Measurements from ENCODE around the gene OBP2B.

DNA sequence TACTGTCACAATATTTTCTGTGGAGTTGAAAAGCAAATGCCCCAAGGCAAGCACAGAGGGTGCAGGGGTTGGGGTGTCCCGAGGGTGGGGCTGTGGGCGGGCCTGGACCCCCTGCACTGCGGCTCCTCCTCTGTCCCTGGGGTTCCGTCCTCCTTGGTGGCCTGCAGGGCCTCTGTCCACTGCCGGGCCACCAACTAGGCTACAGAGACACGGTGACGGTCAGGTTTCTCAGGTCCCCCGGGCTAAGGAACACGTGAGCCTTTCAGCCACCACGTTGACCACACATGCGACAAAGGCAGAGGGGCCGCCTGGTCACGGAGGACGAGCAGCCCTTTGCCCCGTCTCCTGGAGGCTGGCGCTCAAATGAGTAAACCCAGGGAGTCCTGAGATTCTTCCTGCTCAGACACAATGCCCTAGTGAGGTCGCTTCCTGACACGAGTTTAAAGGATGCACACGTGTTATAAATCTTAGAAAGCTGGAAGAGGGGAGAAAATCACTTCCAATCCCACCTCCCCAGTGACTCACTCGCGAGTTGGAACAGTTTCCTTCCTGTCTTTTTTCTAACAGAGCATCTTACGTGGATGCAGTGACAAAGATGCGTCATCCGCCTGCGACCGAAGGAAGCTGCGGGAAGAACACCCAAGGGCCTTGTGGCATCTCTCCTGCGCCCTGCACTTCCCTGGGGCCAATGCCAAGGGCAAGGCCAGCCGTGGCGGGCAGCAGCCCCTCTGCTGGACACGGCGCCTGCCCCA is 24.8 kb upstream of the OBP2B start:
- TF ChIP-seq, protein P1, sequence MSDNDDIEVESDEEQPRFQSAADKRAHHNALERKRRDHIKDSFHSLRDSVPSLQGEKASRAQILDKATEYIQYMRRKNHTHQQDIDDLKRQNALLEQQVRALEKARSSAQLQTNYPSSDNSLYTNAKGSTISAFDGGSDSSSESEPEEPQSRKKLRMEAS (CRISPR knock-in tag; IDR thresholded peaks at IDR 0.05): no peak
- TF ChIP-seq MAZ (CRISPR knock-in tag; conservative IDR thresholded peaks at IDR 0.05 in 1 of 2, IDR thresholded peaks at IDR 0.05 in 1 of 2) (no peak), POLR2AphosphoS5 (IDR thresholded peaks at IDR 0.05; ENCODE audit: control insufficient read depth, insufficient read depth, low read depth, low read length) (no peak), PYGO2 (tag; IDR thresholded peaks at IDR 0.05) (no peak), CBX3 (IDR thresholded peaks at IDR 0.05; ENCODE audit: borderline replicate concordance in 1 of 2, low read length in 2 of 2) (no peak), CTCF (IDR thresholded peaks at IDR 0.05 in 2 of 3, conservative IDR thresholded peaks at IDR 0.05 in 1 of 3; ENCODE audit: insufficient read depth in 2 of 3, low read depth in 1 of 3, low read length in 3 of 3) (no peak), TCF3 (CRISPR knock-in tag; IDR thresholded peaks at IDR 0.05) (no peak), MAFK (IDR thresholded peaks at IDR 0.05; ENCODE audit: low read length) (no peak)
- TF ChIP-seq, protein P2, sequence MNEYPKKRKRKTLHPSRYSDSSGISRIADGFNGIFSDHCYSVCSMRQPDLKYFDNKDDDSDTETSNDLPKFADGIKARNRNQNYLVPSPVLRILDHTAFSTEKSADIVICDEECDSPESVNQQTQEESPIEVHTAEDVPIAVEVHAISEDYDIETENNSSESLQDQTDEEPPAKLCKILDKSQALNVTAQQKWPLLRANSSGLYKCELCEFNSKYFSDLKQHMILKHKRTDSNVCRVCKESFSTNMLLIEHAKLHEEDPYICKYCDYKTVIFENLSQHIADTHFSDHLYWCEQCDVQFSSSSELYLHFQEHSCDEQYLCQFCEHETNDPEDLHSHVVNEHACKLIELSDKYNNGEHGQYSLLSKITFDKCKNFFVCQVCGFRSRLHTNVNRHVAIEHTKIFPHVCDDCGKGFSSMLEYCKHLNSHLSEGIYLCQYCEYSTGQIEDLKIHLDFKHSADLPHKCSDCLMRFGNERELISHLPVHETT (CRISPR knock-in tag; conservative IDR thresholded peaks at IDR 0.05 in 1 of 2, IDR thresholded peaks at IDR 0.05 in 1 of 2): no peak

All from K562 (cell line).